CD4-positive, alpha-beta T cell (primary cell): ENCODE data around the gene PPP6R3. TPM values are rescaled to one million over a fixed set of nuclear protein-coding genes. Genes with fewer than 3 reads are reported as not detected.
A peak's percentile ranks its signal among the peaks of the same experiment; 100 is the strongest.

Experiments used
- ATAC-seq: fragments of 200-7000 bp; cut with Tn5 transposase; one replicate; pipeline ENCODE4 v1.10.0; 2022; ENCODE audit warnings: mild to moderate bottlenecking; ENCODE audit not compliant: poor library complexity
- CTCF ChIA-PET: fragments of 350-600 bp; sonication (Branson Sonifier 250); formaldehyde crosslinking; loops from one replicate; lab custom pipeline; 2021; ENCODE audit warnings: antibody characterized with exemption, inconsistent platforms; lab: Charles Lee
- POLR2A ChIA-PET: fragments of 350-600 bp; sonication (Branson Sonifier 250); formaldehyde crosslinking; loops from one replicate; lab custom pipeline; 2021; ENCODE audit warnings: antibody characterized with exemption, inconsistent platforms; lab: Charles Lee
- DNase-seq, 14 experiments: peaks; one replicate each; pipeline ENCODE4 v3.0.0-alpha.2; 2013 to 2020; ENCODE audit warnings: mixed read lengths in 2 of 14
- H3K27ac ChIP-seq, 2 donors: one replicate each; pipeline versions ENCODE4 v1.5.1 to v1.7.0; 2013; ENCODE audit warnings: low read length in 2 of 2, low read depth in 1 of 2, mild to moderate bottlenecking in 1 of 2
- H3K27me3 ChIP-seq, 2 experiments: 1 replicate in 1 of 2; 2 replicates in 1 of 2; pipeline versions ENCODE4 v1.6.1 to v1.7.0; 2013; ENCODE audit warnings: low read length in 2 of 2, control low read depth in 1 of 2, mild to moderate bottlenecking in 1 of 2, moderate library complexity in 1 of 2; ENCODE audit not compliant: insufficient read depth in 2 of 2, control insufficient read depth in 1 of 2
- H3K36me3 ChIP-seq: one replicate; pipeline ENCODE4 v1.6.1; 2013; ENCODE audit warnings: low read length, control low read depth; ENCODE audit not compliant: insufficient read depth
- H3K4me1 ChIP-seq: one replicate; pipeline ENCODE4 v1.6.1; 2013; ENCODE audit warnings: low read length, control low read depth; ENCODE audit not compliant: insufficient read depth
- H3K4me3 ChIP-seq: one replicate; pipeline ENCODE4 v1.5.1; 2013; ENCODE audit warnings: mild to moderate bottlenecking, low read length, moderate library complexity
- H3K9me3 ChIP-seq, 2 experiments: 1 replicate in 1 of 2; 2 replicates in 1 of 2; pipeline versions ENCODE4 v1.6.1 to v1.7.0; 2013; ENCODE audit warnings: low read length in 2 of 2, mild to moderate bottlenecking in 2 of 2, control low read depth in 1 of 2, moderate library complexity in 1 of 2; ENCODE audit not compliant: control insufficient read depth in 1 of 2, insufficient read depth in 1 of 2
- H3K27ac Mint-ChIP-seq: one replicate; pipeline ENCODE4 v1.8.0; 2020; ENCODE audit warnings: mixed read lengths
- H3K27me3 Mint-ChIP-seq: one replicate; pipeline ENCODE4 v1.8.0; 2021; ENCODE audit warnings: mixed read lengths
- H3K36me3 Mint-ChIP-seq: one replicate; pipeline ENCODE4 v1.8.0; 2021; ENCODE audit warnings: low read depth, mixed read lengths
- H3K4me1 Mint-ChIP-seq: one replicate; pipeline ENCODE4 v1.8.0; 2021; ENCODE audit warnings: low read depth, mixed read lengths
- H3K4me3 Mint-ChIP-seq: one replicate; pipeline ENCODE4 v1.8.0; 2020; ENCODE audit warnings: mild to moderate bottlenecking, mixed read lengths
- H3K9me3 Mint-ChIP-seq: one replicate; pipeline ENCODE4 v1.8.0; 2020; ENCODE audit warnings: mixed read lengths
- intact Hi-C, 2 experiments: fragments of 100-400 bp; cut with DNase I in 1 of 2; cut with micrococcal nuclease in 1 of 2; formaldehyde crosslinking; loops; one replicate each; pipeline versions ENCODE4 v1.15.1 to v1.9.0; 2023 to 2025; cut with DNase I, micrococcal nuclease
- total RNA-seq, 174 experiments: library from RNA in 2 of 174; stranded (reverse) in 2 of 174; gene quantifications; one replicate each; pipeline ENCODE4 v1.2.3 and lab custom pipeline; 2021 to 2026
- TF ChIP-seq, protein P1 (sequence below): fragments of 200-600 bp; IDR thresholded peaks from one replicate; pipeline ENCODE4 v1.8.0; 2022; ENCODE audit warnings: antibody characterized with exemption, mild to moderate bottlenecking

PPP6R3 gene
- total RNA-seq, 2 experiments from 2014 or later = 108 to 109 TPM

DNA sequence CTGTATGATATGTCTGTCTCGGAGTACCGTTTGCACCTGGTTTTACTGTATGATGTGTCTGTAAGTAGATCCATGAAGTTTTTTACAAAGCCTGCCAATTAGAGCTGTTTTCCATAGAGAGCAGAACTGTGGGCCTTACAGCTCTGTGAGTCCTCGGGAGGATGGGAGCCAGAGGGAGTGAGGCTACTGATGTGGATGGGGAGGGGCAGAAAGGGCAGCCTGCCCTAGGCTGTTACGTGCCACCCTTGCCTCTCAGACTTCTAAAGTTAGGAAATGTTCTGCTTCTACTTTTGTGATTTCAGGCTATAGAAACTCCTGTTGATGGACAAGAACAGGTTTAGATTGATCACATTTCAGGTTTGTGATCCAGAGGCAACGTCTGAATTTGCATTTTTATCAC lies 105.2 kb downstream of the PPP6R3 start:
- Mint-ChIP-seq H3K4me3 (no peak overlapping the region), H3K9me3 (no peaks in the 10 kb centered on the region), H3K27ac (peak overlapping the region; percentile 3), H3K4me1 (peaks cover 44% of the 10 kb centered on the region), H3K27me3 (no peaks in the 10 kb centered on the region), H3K36me3 (peaks cover 98% of the 10 kb centered on the region)
- Histone ChIP-seq H3K4me3 (no peak overlapping the region), H3K9me3 (no peaks in the 10 kb centered on the region), H3K36me3 (peaks cover 90% of the 10 kb centered on the region), H3K4me1 (no peaks in the 10 kb centered on the region), H3K27ac (no peak overlapping the region), H3K27me3 (no peaks in the 10 kb centered on the region)
- ChIA-PET CTCF (no interaction called here), POLR2A (no interaction called here)
- TF ChIP-seq, protein P1, sequence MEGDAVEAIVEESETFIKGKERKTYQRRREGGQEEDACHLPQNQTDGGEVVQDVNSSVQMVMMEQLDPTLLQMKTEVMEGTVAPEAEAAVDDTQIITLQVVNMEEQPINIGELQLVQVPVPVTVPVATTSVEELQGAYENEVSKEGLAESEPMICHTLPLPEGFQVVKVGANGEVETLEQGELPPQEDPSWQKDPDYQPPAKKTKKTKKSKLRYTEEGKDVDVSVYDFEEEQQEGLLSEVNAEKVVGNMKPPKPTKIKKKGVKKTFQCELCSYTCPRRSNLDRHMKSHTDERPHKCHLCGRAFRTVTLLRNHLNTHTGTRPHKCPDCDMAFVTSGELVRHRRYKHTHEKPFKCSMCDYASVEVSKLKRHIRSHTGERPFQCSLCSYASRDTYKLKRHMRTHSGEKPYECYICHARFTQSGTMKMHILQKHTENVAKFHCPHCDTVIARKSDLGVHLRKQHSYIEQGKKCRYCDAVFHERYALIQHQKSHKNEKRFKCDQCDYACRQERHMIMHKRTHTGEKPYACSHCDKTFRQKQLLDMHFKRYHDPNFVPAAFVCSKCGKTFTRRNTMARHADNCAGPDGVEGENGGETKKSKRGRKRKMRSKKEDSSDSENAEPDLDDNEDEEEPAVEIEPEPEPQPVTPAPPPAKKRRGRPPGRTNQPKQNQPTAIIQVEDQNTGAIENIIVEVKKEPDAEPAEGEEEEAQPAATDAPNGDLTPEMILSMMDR = no peak
- DNase-seq (no peak), ATAC-seq (no peak)
- intact Hi-C loops = no loop called here

DNA sequence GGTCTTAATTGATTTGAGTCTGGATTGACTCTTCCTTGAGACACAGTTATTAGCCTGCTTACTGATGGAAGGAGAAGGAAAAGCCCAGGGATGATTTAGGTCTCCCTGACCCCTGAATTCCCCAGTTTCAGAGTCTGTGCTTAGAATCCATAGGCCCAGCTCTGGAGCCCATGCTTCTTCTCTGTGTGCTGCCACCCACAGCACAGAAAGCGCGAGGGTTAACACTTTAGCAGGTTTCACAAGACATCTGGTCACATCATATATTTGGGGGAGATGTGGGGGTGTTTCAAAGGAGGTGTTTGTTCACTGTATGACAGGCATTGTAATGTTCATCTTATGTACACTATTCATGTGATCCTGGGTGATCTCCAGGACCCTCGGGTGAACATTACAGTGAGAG lies 107.0 kb downstream of the PPP6R3 start:
- CTCF ChIA-PET = no interaction called here
- POLR2A ChIA-PET = no interaction called here
- H3K36me3 ChIP-seq = peaks cover 94% of the 10 kb centered on the region
- H3K27ac ChIP-seq = no peak overlapping the region
- Mint-ChIP-seq H3K36me3 (peaks cover 98% of the 10 kb centered on the region), H3K4me1 (peaks cover 52% of the 10 kb centered on the region), H3K27me3 (no peaks in the 10 kb centered on the region), H3K4me3 (no peak overlapping the region), H3K9me3 (no peaks in the 10 kb centered on the region), H3K27ac (no peak overlapping the region)
- H3K27me3 ChIP-seq = no peaks in the 10 kb centered on the region
- TF ChIP-seq, protein P1 = no peak
- no peaks in the 10 kb centered on the region for H3K4me1 ChIP-seq
- intact Hi-C loops = no loop called here
- ATAC-seq (no peak), DNase-seq (no peak)
- no peaks in the 10 kb centered on the region for H3K9me3 ChIP-seq
- no peak overlapping the region for H3K4me3 ChIP-seq

DNA sequence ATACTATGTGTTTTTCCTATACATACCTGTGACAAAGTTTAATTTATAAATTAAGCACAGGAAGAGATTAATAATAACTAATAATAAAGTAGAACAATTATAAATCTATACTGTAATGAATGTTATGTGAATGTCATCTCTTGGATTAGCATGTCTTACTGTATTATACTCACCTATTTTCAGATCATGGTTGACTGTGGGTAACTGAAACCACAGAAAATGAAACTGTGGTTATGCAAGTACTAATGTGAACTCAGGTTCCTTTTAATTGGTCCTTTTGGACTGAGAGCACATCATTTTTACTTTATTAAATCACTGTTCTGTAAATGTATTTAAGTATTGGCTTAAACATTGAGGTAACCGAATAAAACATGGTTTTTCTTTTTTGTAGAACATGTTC lies 108.8 kb downstream of the PPP6R3 start:
- ATAC-seq (no peak), DNase-seq (peak in 1 of 14 experiments; percentile 19)
- ChIA-PET CTCF (no interaction called here), POLR2A (no interaction called here)
- TF ChIP-seq, protein P1 = no peak
- Mint-ChIP-seq H3K27me3 (no peaks in the 10 kb centered on the region), H3K9me3 (no peaks in the 10 kb centered on the region), H3K36me3 (peaks cover 99% of the 10 kb centered on the region), H3K27ac (peak overlapping the region; percentile 8), H3K4me3 (no peak overlapping the region), H3K4me1 (peaks cover 58% of the 10 kb centered on the region)
- intact Hi-C loops = no loop called here
- Histone ChIP-seq H3K27me3 (no peaks in the 10 kb centered on the region), H3K9me3 (no peaks in the 10 kb centered on the region), H3K36me3 (peaks cover 91% of the 10 kb centered on the region), H3K4me3 (no peak overlapping the region), H3K27ac (no peak overlapping the region), H3K4me1 (no peaks in the 10 kb centered on the region)
